ENCODE data around the gene OPA3.
A peak's percentile ranks its signal among the peaks of the same experiment; 100 is the strongest.

OPA3 gene

DNA sequence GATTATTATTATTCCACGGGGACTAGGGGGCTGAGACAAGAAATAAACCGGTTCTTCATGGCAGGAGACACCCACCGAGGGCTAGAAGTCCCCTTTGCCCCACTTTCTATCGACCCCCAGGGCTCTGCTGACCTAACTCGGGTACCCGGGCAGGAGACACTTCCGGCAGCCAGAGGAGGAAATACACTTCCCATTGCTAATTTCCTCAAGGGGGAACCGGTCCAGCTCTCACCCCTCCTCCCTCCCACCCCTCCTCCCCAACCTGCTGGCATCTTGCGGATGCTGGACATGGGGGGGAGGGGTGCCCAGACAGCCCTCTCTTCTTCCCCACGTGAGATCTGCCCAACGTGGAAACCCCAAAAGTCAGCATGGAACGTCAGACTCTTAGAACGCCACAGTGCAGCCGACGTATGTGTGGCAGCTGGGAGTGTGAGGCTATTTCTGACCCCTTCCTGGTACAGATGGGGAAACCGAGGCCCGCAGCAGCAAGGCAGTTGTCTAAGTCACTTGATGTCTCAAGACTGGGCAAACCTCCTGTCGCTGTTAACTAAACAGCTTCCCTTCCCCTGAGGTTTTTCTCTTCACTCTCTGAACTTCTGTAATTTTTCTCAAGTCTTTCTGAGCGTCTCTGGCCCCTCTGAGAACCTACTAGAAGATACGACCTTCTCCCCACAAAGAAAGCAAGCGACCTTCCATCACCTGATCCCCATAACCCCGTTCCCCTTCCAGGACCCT, 13.8 kb upstream of the OPA3 start:
- WGBS (ENCODE audit: insufficient coverage), result 0% methylated on average over 14 of the region's 22 CpGs
- H3K27me3 ChIP-seq (replicated peaks in 2 of 5; ENCODE audit: control insufficient read depth in 4 of 5, insufficient read depth in 5 of 5, low read length in 4 of 5), result peaks cover 0 to 79% (median 36%) of the 10 kb centered on the region in 5 experiments
- ChIA-PET CTCF (interaction anchor here (1.1 kb wide), 1 partner anchor 12 kb away, joined by 3 read pairs; no protein-coding TSS in a partner anchor), POLR2A (interaction anchor here (0.7 kb wide), 1 partner anchor 43 kb away, joined by 4 read pairs; no protein-coding TSS in a partner anchor)
- H3K27ac ChIP-seq (ENCODE audit: insufficient read depth in 1 of 2, low read depth in 1 of 2, low read length in 2 of 2, poor library complexity in 1 of 2, severe bottlenecking in 2 of 2), result no peak overlapping the region
- no peak overlapping the region for H3K4me3 ChIP-seq (ENCODE audit: control insufficient read depth in 1 of 7, extremely low read depth in 1 of 7, insufficient read depth in 4 of 7, low read depth in 2 of 7, low read length in 6 of 7)
- no peaks in the 10 kb centered on the region for H3K36me3 ChIP-seq (ENCODE audit: control insufficient read depth in 4 of 4, insufficient read depth in 4 of 4, low read length in 3 of 4)
- H3K9me3 ChIP-seq (ENCODE audit: control extremely low read depth in 1 of 5, control insufficient read depth in 4 of 5, insufficient read depth in 2 of 5, low read depth in 1 of 5, low read length in 4 of 5), result no peaks in the 10 kb centered on the region
- peaks cover 8 to 29% (median 27%) of the 10 kb centered on the region in 4 experiments for H3K4me1 ChIP-seq (ENCODE audit: control extremely low read depth in 1 of 4, control insufficient read depth in 4 of 4, insufficient read depth in 4 of 4, low read length in 3 of 4)
- DNase-seq, result peak in 2 of 3 donors; percentile 38 to 45

- H3K27me3 ChIP-seq (replicated peaks in 2 of 5; ENCODE audit: control insufficient read depth in 4 of 5, insufficient read depth in 5 of 5, low read length in 4 of 5), result peaks cover 0 to 72% (median 33%) of the 10 kb centered on the region in 5 experiments
Observed at GRCh38 chr19:45597425-45598111, 13.0 kb upstream of the OPA3 start.

DNA sequence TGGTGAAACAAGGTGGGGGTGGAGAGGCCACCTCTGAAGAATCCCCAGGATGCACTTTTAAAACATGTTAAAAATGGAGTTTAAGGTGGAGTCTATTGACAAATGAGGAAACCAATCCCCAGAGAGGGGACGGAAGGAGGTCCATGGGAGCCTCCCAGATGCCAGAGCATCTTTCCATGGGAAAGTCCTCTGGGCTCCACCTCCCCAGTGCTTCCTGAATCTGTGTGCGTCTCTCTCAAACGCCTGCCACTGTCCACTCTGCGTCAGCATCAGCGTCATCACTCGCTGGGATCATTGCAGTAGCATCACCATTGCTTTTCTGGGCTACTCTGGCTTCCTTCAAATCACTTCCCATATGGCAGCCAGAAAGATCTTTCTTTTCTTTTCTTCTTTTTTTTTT, 11.2 kb upstream of the OPA3 start:
- 92% methylated on average over 6 of the region's 6 CpGs for WGBS (ENCODE audit: insufficient coverage)
- ChIA-PET CTCF (interaction anchor here (1.5 to 2.3 kb wide), 2 partner anchors 11 to 47 kb away, joined by 4 to 12 read pairs; partner anchors contain the start of gene OPA3), POLR2A (no interaction called here)
- Histone ChIP-seq H3K27ac (ENCODE audit: insufficient read depth in 1 of 2, low read depth in 1 of 2, low read length in 2 of 2, poor library complexity in 1 of 2, severe bottlenecking in 2 of 2) (no peak overlapping the region), H3K36me3 (ENCODE audit: control insufficient read depth in 4 of 4, insufficient read depth in 4 of 4, low read length in 3 of 4) (no peaks in the 10 kb centered on the region), H3K4me1 (ENCODE audit: control extremely low read depth in 1 of 4, control insufficient read depth in 4 of 4, insufficient read depth in 4 of 4, low read length in 3 of 4) (peaks cover 8 to 32% (median 26%) of the 10 kb centered on the region in 4 experiments), H3K4me3 (ENCODE audit: control insufficient read depth in 1 of 7, extremely low read depth in 1 of 7, insufficient read depth in 4 of 7, low read depth in 2 of 7, low read length in 6 of 7) (no peak overlapping the region), H3K9me3 (ENCODE audit: control extremely low read depth in 1 of 5, control insufficient read depth in 4 of 5, insufficient read depth in 2 of 5, low read depth in 1 of 5, low read length in 4 of 5) (no peaks in the 10 kb centered on the region), H3K27me3 (replicated peaks in 2 of 5; ENCODE audit: control insufficient read depth in 4 of 5, insufficient read depth in 5 of 5, low read length in 4 of 5) (peaks cover 0 to 67% (median 28%) of the 10 kb centered on the region in 5 experiments)
- no peak for DNase-seq

More at GRCh38 chr19:45597425-45598111, 13.0 kb upstream of the OPA3 start:
- POLR2A ChIA-PET, result no interaction called here
- no peak overlapping the region for H3K4me3 ChIP-seq (ENCODE audit: control insufficient read depth in 1 of 7, extremely low read depth in 1 of 7, insufficient read depth in 4 of 7, low read depth in 2 of 7, low read length in 6 of 7)
- no peaks in the 10 kb centered on the region for H3K9me3 ChIP-seq (ENCODE audit: control extremely low read depth in 1 of 5, control insufficient read depth in 4 of 5, insufficient read depth in 2 of 5, low read depth in 1 of 5, low read length in 4 of 5)
- CTCF ChIA-PET, result interaction anchor here (1.1 kb wide), 1 partner anchor 41 kb away, joined by 3 read pairs; no protein-coding TSS in a partner anchor
- no peak overlapping the region for H3K27ac ChIP-seq (ENCODE audit: insufficient read depth in 1 of 2, low read depth in 1 of 2, low read length in 2 of 2, poor library complexity in 1 of 2, severe bottlenecking in 2 of 2)
- 40% methylated on average over 2 of the region's 5 CpGs for WGBS (ENCODE audit: insufficient coverage)
- DNase-seq, result no peak
- H3K4me1 ChIP-seq (ENCODE audit: control extremely low read depth in 1 of 4, control insufficient read depth in 4 of 4, insufficient read depth in 4 of 4, low read length in 3 of 4), result peaks cover 8 to 29% (median 27%) of the 10 kb centered on the region in 4 experiments
- no peaks in the 10 kb centered on the region for H3K36me3 ChIP-seq (ENCODE audit: control insufficient read depth in 4 of 4, insufficient read depth in 4 of 4, low read length in 3 of 4)

- Histone ChIP-seq H3K4me1 (ENCODE audit: control extremely low read depth in 1 of 4, control insufficient read depth in 4 of 4, insufficient read depth in 4 of 4, low read length in 3 of 4) (peaks cover 2 to 12% (median 9%) of the 10 kb centered on the region in 4 experiments), H3K36me3 (ENCODE audit: control insufficient read depth in 4 of 4, insufficient read depth in 4 of 4, low read length in 3 of 4) (no peaks in the 10 kb centered on the region), H3K9me3 (ENCODE audit: control extremely low read depth in 1 of 5, control insufficient read depth in 4 of 5, insufficient read depth in 2 of 5, low read depth in 1 of 5, low read length in 4 of 5) (no peaks in the 10 kb centered on the region), H3K27me3 (replicated peaks in 2 of 5; ENCODE audit: control insufficient read depth in 4 of 5, insufficient read depth in 5 of 5, low read length in 4 of 5) (peaks cover 0 to 55% (median 15%) of the 10 kb centered on the region in 5 experiments), H3K4me3 (ENCODE audit: control insufficient read depth in 1 of 7, extremely low read depth in 1 of 7, insufficient read depth in 4 of 7, low read depth in 2 of 7, low read length in 6 of 7) (no peak overlapping the region), H3K27ac (ENCODE audit: insufficient read depth in 1 of 2, low read depth in 1 of 2, low read length in 2 of 2, poor library complexity in 1 of 2, severe bottlenecking in 2 of 2) (no peak overlapping the region)
- WGBS (ENCODE audit: insufficient coverage), result no CpG with 5 or more reads among the region's 1 CpG
- DNase-seq, result no peak
- POLR2A ChIA-PET, result interaction anchor here (0.6 kb wide), 1 partner anchor 550 kb away, joined by 3 read pairs; no protein-coding TSS in a partner anchor
- CTCF ChIA-PET, result interaction anchor here (1.0 kb wide), 1 partner anchor 48 kb away, joined by 4 read pairs; no protein-coding TSS in a partner anchor
Observed at GRCh38 chr19:45593520-45593919, 8.9 kb upstream of the OPA3 start.

DNA sequence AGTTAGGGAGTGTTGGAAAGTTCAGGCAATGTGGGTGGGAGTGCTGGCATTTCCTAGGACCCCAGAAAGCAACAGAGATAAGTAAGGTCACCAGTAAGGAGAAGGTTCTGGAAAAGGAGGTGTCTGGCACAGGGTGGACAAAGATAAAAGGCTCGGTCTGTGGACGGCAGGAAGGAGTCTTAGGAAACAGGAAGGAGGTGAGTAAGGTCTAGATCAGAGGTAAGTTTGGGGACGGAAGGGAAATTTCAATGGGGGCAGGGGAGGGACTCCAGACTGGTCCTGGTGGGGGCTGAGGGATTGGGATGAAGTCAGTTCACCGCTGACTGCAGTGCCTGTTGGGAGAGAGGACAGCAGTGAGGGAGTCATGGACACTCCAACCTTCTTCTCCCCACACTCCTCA, 7.8 kb upstream of the OPA3 start:
- H3K4me3 ChIP-seq (ENCODE audit: control insufficient read depth in 1 of 7, extremely low read depth in 1 of 7, insufficient read depth in 4 of 7, low read depth in 2 of 7, low read length in 6 of 7), result no peak overlapping the region
- POLR2A ChIA-PET, result no interaction called here
- no peak for DNase-seq
- WGBS (ENCODE audit: insufficient coverage), result 3% methylated on average over 3 of the region's 4 CpGs
- H3K4me1 ChIP-seq (ENCODE audit: control extremely low read depth in 1 of 4, control insufficient read depth in 4 of 4, insufficient read depth in 4 of 4, low read length in 3 of 4), result peaks cover 0 to 3% (median 1%) of the 10 kb centered on the region in 4 experiments
- no peaks in the 10 kb centered on the region for H3K36me3 ChIP-seq (ENCODE audit: control insufficient read depth in 4 of 4, insufficient read depth in 4 of 4, low read length in 3 of 4)
- no peaks in the 10 kb centered on the region for H3K9me3 ChIP-seq (ENCODE audit: control extremely low read depth in 1 of 5, control insufficient read depth in 4 of 5, insufficient read depth in 2 of 5, low read depth in 1 of 5, low read length in 4 of 5)
- H3K27ac ChIP-seq (ENCODE audit: insufficient read depth in 1 of 2, low read depth in 1 of 2, low read length in 2 of 2, poor library complexity in 1 of 2, severe bottlenecking in 2 of 2), result no peak overlapping the region
- H3K27me3 ChIP-seq (replicated peaks in 2 of 5; ENCODE audit: control insufficient read depth in 4 of 5, insufficient read depth in 5 of 5, low read length in 4 of 5), result peaks cover 0 to 44% (median 6%) of the 10 kb centered on the region in 5 experiments
- CTCF ChIA-PET, result interaction anchor here (1.0 to 2.6 kb wide), 2 partner anchors 49 to 50 kb away, joined by 4 to 21 read pairs; no protein-coding TSS in a partner anchor

DNA sequence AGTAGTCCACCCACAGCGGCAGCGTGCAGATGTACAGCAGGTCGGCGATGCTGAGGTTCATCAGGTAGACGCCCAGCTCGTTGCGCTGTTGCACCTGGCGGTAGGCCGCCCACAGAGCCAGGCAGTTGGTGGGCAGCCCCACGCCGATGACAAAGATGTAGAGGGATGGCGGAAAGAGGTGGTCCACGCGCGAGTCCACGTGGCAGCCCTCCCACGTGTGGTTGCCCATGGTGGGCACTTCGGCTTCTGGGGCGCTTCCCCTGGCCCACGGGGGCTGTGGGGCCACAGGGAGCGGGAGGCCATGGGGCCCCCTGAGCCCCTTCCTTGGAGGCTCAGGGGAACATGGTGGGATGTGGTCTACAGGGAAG, 7.0 kb upstream of the OPA3 start:
- Histone ChIP-seq H3K4me3 (ENCODE audit: control insufficient read depth in 1 of 7, extremely low read depth in 1 of 7, insufficient read depth in 4 of 7, low read depth in 2 of 7, low read length in 6 of 7) (no peak overlapping the region), H3K9me3 (ENCODE audit: control extremely low read depth in 1 of 5, control insufficient read depth in 4 of 5, insufficient read depth in 2 of 5, low read depth in 1 of 5, low read length in 4 of 5) (no peaks in the 10 kb centered on the region), H3K36me3 (ENCODE audit: control insufficient read depth in 4 of 4, insufficient read depth in 4 of 4, low read length in 3 of 4) (no peaks in the 10 kb centered on the region), H3K27me3 (replicated peaks in 2 of 5; ENCODE audit: control insufficient read depth in 4 of 5, insufficient read depth in 5 of 5, low read length in 4 of 5) (peaks cover 0 to 36% (median 2%) of the 10 kb centered on the region in 5 experiments), H3K27ac (ENCODE audit: insufficient read depth in 1 of 2, low read depth in 1 of 2, low read length in 2 of 2, poor library complexity in 1 of 2, severe bottlenecking in 2 of 2) (no peak overlapping the region), H3K4me1 (ENCODE audit: control extremely low read depth in 1 of 4, control insufficient read depth in 4 of 4, insufficient read depth in 4 of 4, low read length in 3 of 4) (peaks cover 0 to 3% (median 1%) of the 10 kb centered on the region in 4 experiments)
- 98% methylated on average over 19 of the region's 21 CpGs for WGBS (ENCODE audit: insufficient coverage)
- ChIA-PET CTCF (interaction anchor here (0.9 to 2.6 kb wide), 3 partner anchors 39 to 87 kb away, joined by 3 to 21 read pairs (median 3); no protein-coding TSS in a partner anchor), POLR2A (no interaction called here)
- no peak for DNase-seq
